Naive thymus-derived CD4-positive, alpha-beta T cell (primary cell): ENCODE results near the gene MIA2. TPM values are rescaled to one million over a fixed set of nuclear protein-coding genes. Genes with fewer than 3 reads are reported as not detected.

ENCODE experiments used
- ATAC-seq: fragments of 150-1000 bp; cut with Tn5 transposase; 2 replicates; pipeline ENCODE4 v1.10.0; 2021; ENCODE audit warnings: mild to moderate bottlenecking, moderate library complexity
- CTCF ChIA-PET: fragments of 350-600 bp; sonication (Branson Sonifier 250); formaldehyde crosslinking; loops from one replicate; lab custom pipeline; 2021; ENCODE audit warnings: antibody characterized with exemption; lab: Charles Lee
- POLR2A ChIA-PET: fragments of 350-600 bp; sonication (Branson Sonifier 250); formaldehyde crosslinking; loops from one replicate; lab custom pipeline; 2021; ENCODE audit warnings: antibody characterized with exemption, inconsistent platforms; lab: Charles Lee
- DNase-seq, 9 donors: peaks; one replicate each; pipeline versions ENCODE4 v3.0.0 to v3.0.0-alpha.2; 2020 to 2022; ENCODE audit warnings: mixed read lengths in 1 of 9
- H3K27ac ChIP-seq: one replicate; pipeline ENCODE4 v1.7.0; 2013; ENCODE audit warnings: mild to moderate bottlenecking, low read depth, low read length, moderate library complexity
- H3K27me3 ChIP-seq, 2 donors: one replicate each; pipeline ENCODE4 v1.7.0; 2013; ENCODE audit warnings: low read length in 2 of 2, mild to moderate bottlenecking in 2 of 2, moderate library complexity in 2 of 2; ENCODE audit not compliant: control insufficient read depth in 2 of 2, insufficient read depth in 2 of 2
- H3K36me3 ChIP-seq, 3 experiments: 1 replicate in 2 of 3; 2 replicates in 1 of 3; pipeline ENCODE4 v1.7.0; 2013; ENCODE audit warnings: low read length in 3 of 3, mild to moderate bottlenecking in 3 of 3, moderate library complexity in 1 of 3; ENCODE audit not compliant: insufficient read depth in 3 of 3, control insufficient read depth in 2 of 3
- H3K4me1 ChIP-seq, 2 donors: one replicate each; pipeline ENCODE4 v1.7.0; 2013; ENCODE audit warnings: low read length in 2 of 2, mild to moderate bottlenecking in 2 of 2, moderate library complexity in 1 of 2; ENCODE audit not compliant: control insufficient read depth in 2 of 2, insufficient read depth in 2 of 2
- H3K4me3 ChIP-seq: 2 replicates; pipeline ENCODE4 v1.7.0; 2013; ENCODE audit warnings: mild to moderate bottlenecking, low read length
- H3K9me3 ChIP-seq, 3 experiments: 1 replicate in 2 of 3; 2 replicates in 1 of 3; pipeline ENCODE4 v1.7.0; 2013; ENCODE audit warnings: low read length in 3 of 3; ENCODE audit not compliant: control insufficient read depth in 2 of 3
- H3K27ac Mint-ChIP-seq, 9 donors: one replicate each; pipeline ENCODE4 v1.8.0; 2020 to 2022; ENCODE audit warnings: mixed read lengths in 9 of 9, mild to moderate bottlenecking in 8 of 9, moderate library complexity in 5 of 9, inconsistent platforms in 2 of 9
- H3K27me3 Mint-ChIP-seq, 5 donors: one replicate each; pipeline ENCODE4 v1.8.0; 2021 to 2022; ENCODE audit warnings: mixed read lengths in 5 of 5, mild to moderate bottlenecking in 1 of 5
- H3K36me3 Mint-ChIP-seq, 5 donors: one replicate each; pipeline ENCODE4 v1.8.0; 2020 to 2022; ENCODE audit warnings: mixed read lengths in 5 of 5, mild to moderate bottlenecking in 3 of 5, inconsistent platforms in 1 of 5
- H3K4me1 Mint-ChIP-seq, 7 donors: one replicate each; pipeline ENCODE4 v1.8.0; 2020 to 2022; ENCODE audit warnings: mixed read lengths in 7 of 7, mild to moderate bottlenecking in 3 of 7, inconsistent platforms in 1 of 7
- H3K4me3 Mint-ChIP-seq, 10 donors: one replicate each; pipeline ENCODE4 v1.8.0; 2020 to 2022; ENCODE audit warnings: mild to moderate bottlenecking in 10 of 10, mixed read lengths in 10 of 10, moderate library complexity in 6 of 10, inconsistent platforms in 2 of 10
- H3K9me3 Mint-ChIP-seq, 11 donors: one replicate each; pipeline ENCODE4 v1.8.0; 2020 to 2022; ENCODE audit warnings: mixed read lengths in 11 of 11, mild to moderate bottlenecking in 4 of 11, inconsistent platforms in 1 of 11, moderate library complexity in 1 of 11
- intact Hi-C, 2 donors: fragments of 100-400 bp; cut with micrococcal nuclease; formaldehyde crosslinking; loops; one replicate each; pipeline ENCODE4 v1.15.1; 2023
- polyA plus RNA-seq, 2 donors: library from polyadenylated mRNA; unstranded; fragments of 300-500 nt; fragmentation: Illumina TruSeq; gene quantifications; one replicate each; pipeline ENCODE4 v1.2.3, GENCODE V29; 2021
- total RNA-seq, 6 experiments: library from RNA in 5 of 6; stranded (reverse) in 5 of 6; gene quantifications; 1 replicate in 5 of 6; 2 replicates in 1 of 6; pipeline ENCODE4 v1.2.3 and lab custom pipeline; 2021 to 2026

Gene MIA2
- total and polyA plus RNA-seq, 7 experiments from 2014 or later, result 18.4 to 30.6 (median 26.1) TPM

DNA sequence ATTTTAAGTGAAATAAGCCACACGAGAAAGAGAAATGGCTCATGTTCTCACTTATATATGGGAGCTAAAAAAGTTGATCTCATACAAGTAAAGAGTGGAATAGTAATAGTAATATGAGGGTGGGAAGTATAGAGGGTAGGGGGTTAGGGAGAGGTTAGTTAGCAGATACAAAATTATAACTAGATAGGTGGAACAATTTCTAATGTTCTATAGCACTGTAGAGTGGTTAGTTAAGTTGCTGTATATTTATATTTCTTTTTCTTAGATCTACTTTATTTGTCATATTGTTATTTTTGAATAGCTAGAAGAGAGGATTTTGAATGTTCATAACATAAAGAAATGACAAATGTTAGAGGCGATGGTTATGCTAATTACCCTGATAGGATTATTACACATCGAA lies 74.1 kb downstream of the MIA2 start:
- H3K4me3 Mint-ChIP-seq, result no peak overlapping the region
- H3K27ac ChIP-seq, result no peak overlapping the region
- no peaks in the 10 kb centered on the region for H3K9me3 ChIP-seq

DNA sequence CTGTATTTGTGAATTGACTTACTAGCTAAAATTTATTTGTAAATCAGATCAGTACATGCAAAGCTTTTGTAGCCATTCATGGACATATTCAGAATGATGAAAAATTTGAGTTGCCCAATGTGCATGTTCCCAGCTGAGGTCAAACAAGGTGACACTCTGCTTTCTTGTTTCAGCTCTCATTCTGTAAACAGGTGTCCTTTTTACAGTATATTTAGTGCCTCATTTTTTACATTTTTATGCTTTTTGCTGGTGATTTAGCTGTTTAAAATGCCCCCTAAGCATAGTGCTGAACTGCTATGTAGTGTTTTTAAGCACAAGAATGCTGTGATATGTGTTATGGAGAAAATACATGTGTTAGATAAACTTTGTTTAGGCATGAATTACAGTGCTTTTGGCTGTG lies 76.3 kb downstream of the MIA2 start:
- Histone ChIP-seq H3K4me1 (no peaks in the 10 kb centered on the region), H3K27me3 (no peaks in the 10 kb centered on the region), H3K4me3 (no peak overlapping the region), H3K9me3 (no peaks in the 10 kb centered on the region), H3K36me3 (peaks cover 0 to 9% (median 0%) of the 10 kb centered on the region in 3 experiments), H3K27ac (no peak overlapping the region)
- POLR2A ChIA-PET, result interaction anchor here (0.7 kb wide), 1 partner anchor 79 kb away, joined by 3 read pairs; no protein-coding TSS in a partner anchor
- CTCF ChIA-PET, result interaction anchor here (0.6 kb wide), 1 partner anchor 152 kb away, joined by 4 read pairs; no protein-coding TSS in a partner anchor
- no peak overlapping the region for H3K27ac Mint-ChIP-seq
- peaks cover 0 to 8% (median 2%) of the 10 kb centered on the region in 7 donors for H3K4me1 Mint-ChIP-seq
- H3K36me3 Mint-ChIP-seq, result peaks cover 11 to 46% (median 25%) of the 10 kb centered on the region in 5 donors
- ATAC-seq, result no peak
- no peak overlapping the region for H3K4me3 Mint-ChIP-seq
- no peaks in the 10 kb centered on the region for H3K27me3 Mint-ChIP-seq
- intact Hi-C loops, result loop anchor here in 1 of 2 donors (5.0 kb wide), 1 partner anchor 117 kb away; no protein-coding TSS in a partner anchor
- peaks cover 0 to 1% (median 0%) of the 10 kb centered on the region in 11 donors for H3K9me3 Mint-ChIP-seq
- no peak for DNase-seq

More for the DNA sequence above, 74.1 kb downstream of the MIA2 start:
- Mint-ChIP-seq H3K27ac (no peak overlapping the region), H3K4me1 (peaks cover 0 to 8% (median 2%) of the 10 kb centered on the region in 7 donors), H3K27me3 (no peaks in the 10 kb centered on the region), H3K9me3 (peaks cover 0 to 1% (median 0%) of the 10 kb centered on the region in 11 donors), H3K36me3 (peaks cover 11 to 59% (median 47%) of the 10 kb centered on the region in 5 donors)
- peaks cover 0 to 12% (median 0%) of the 10 kb centered on the region in 3 experiments for H3K36me3 ChIP-seq
- H3K4me1 ChIP-seq, result no peaks in the 10 kb centered on the region
- no peaks in the 10 kb centered on the region for H3K27me3 ChIP-seq
- ATAC-seq, result no peak
- no peak overlapping the region for H3K4me3 ChIP-seq
- DNase-seq, result no peak
- intact Hi-C loops, result no loop called here
- CTCF ChIA-PET, result interaction anchor here (1.4 kb wide), 1 partner anchor 18 kb away, joined by 4 read pairs; no protein-coding TSS in a partner anchor
- POLR2A ChIA-PET, result interaction anchor here (0.6 kb wide), 1 partner anchor 138 kb away, joined by 3 read pairs; the partner anchor contains the start of gene TRAPPC6B

DNA sequence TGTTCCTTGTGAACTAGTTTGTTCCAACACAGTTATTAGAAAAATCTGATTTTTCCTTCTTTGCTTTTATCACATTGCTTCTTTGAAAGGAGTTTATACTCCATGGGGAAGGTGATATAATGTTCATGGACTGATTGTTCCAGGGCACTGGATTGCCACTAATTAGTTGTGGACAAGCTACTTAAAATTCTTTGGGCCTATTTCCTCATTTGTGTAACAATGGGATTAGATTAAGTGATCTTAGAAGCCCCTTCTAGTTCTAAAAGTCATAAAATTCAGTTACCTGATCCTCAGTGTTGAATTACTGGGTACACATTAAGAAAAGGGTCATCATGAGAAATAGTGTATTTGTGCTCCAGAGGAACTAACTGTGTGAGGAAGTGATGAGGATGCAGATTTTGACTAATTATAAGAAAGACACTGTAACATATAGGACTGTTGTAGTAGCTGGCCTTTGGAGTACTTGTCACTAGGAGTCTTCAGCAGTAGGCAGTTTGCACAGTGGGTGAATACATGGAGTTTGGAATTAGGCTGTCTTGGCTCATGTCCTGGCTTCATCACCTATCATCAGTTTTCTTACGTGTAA lies 82.2 kb downstream of the MIA2 start:
- Mint-ChIP-seq H3K4me1 (peaks cover 0 to 8% (median 0%) of the 10 kb centered on the region in 7 donors), H3K4me3 (no peak overlapping the region), H3K27me3 (no peaks in the 10 kb centered on the region), H3K27ac (peak overlapping the region in 1 of 9 donors; percentile 36), H3K9me3 (peaks cover 0 to 1% (median 0%) of the 10 kb centered on the region in 11 donors), H3K36me3 (peaks cover 19 to 48% (median 25%) of the 10 kb centered on the region in 5 donors)
- Histone ChIP-seq H3K36me3 (peaks cover 0 to 23% (median 7%) of the 10 kb centered on the region in 3 experiments), H3K27ac (no peak overlapping the region), H3K27me3 (no peaks in the 10 kb centered on the region), H3K4me1 (no peaks in the 10 kb centered on the region), H3K4me3 (no peak overlapping the region), H3K9me3 (no peaks in the 10 kb centered on the region)
- POLR2A ChIA-PET, result no interaction called here
- CTCF ChIA-PET, result no interaction called here
- DNase-seq, result no peak
- no peak for ATAC-seq
- intact Hi-C loops, result no loop called here

DNA sequence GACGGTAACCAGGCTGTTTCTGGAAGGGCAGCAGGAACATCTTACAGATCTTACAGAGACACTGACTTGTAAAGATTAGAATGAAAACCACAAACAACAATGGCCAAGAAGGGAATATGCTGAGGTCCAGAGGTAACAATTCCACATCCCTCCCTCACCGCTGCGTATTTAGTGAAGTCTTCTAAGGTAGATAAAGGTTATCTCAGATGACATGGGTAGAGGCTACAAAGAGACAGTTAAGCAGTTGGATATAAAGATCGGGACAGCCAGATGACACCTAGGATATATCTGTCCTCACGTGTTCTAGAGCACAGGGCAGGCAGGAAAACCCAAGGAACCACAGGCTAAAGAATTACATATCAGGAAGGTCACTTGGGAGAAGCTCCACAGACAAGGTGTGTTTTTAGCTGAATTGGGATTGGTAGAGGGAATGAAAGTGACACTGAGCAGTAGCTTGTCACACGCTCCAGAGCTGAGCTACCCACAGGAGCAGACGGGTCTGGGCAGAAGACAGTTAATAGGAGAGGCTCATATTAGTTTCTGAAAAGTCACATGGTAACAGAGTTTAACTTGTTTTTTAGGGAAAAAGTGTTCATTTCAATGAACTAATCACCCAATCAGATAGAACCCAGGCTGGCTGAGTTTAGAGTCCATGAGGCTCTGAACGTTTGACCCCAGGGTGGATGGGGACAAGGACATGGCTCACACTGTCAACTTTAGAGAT lies 83.3 kb downstream of the MIA2 start:
- DNase-seq (no peak), ATAC-seq (no peak)
- CTCF ChIA-PET, result interaction anchor here (0.6 kb wide), 1 partner anchor 64 kb away, joined by 3 read pairs; no protein-coding TSS in a partner anchor
- H3K4me1 ChIP-seq, result no peaks in the 10 kb centered on the region
- Mint-ChIP-seq H3K36me3 (peaks cover 20 to 48% (median 24%) of the 10 kb centered on the region in 5 donors), H3K27ac (peak overlapping the region in 5 of 9 donors; percentile 28 to 61 (median 36)), H3K4me3 (no peak overlapping the region), H3K27me3 (no peaks in the 10 kb centered on the region), H3K4me1 (peaks cover 0 to 8% (median 0%) of the 10 kb centered on the region in 7 donors), H3K9me3 (peaks cover 0 to 1% (median 0%) of the 10 kb centered on the region in 11 donors)
- POLR2A ChIA-PET, result no interaction called here
- H3K4me3 ChIP-seq, result no peak overlapping the region
- H3K36me3 ChIP-seq, result peaks cover 0 to 23% (median 7%) of the 10 kb centered on the region in 3 experiments
- H3K9me3 ChIP-seq, result no peaks in the 10 kb centered on the region
- H3K27ac ChIP-seq, result no peak overlapping the region
- intact Hi-C loops, result no loop called here
- no peaks in the 10 kb centered on the region for H3K27me3 ChIP-seq

DNA sequence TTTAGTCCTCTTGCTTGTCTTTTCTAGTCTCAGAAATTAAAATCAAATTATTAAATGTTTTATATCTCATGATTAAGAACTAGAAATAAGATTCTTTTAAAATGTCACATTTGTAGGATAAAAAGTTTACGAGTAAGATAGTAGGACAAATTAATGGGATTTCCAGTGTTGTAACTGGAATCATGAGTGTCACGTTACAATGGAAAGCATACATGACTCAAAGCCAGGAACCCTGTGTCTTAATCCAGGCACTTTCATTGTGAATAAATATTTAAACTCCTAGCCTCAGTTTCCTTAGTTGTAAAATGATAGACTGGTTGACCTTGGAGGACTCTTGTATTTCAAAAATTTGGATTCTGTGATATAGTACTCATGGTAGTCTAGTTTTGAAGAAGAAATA lies 84.9 kb downstream of the MIA2 start:
- H3K27ac Mint-ChIP-seq, result peak overlapping the region in 2 of 9 donors; percentile 12 to 14
- peaks cover 0 to 6% (median 0%) of the 10 kb centered on the region in 7 donors for H3K4me1 Mint-ChIP-seq
- H3K9me3 ChIP-seq, result no peaks in the 10 kb centered on the region
- H3K9me3 Mint-ChIP-seq, result no peaks in the 10 kb centered on the region
- CTCF ChIA-PET, result no interaction called here
- H3K4me3 Mint-ChIP-seq, result no peak overlapping the region
- no peak overlapping the region for H3K4me3 ChIP-seq
- intact Hi-C loops, result no loop called here
- H3K27ac ChIP-seq, result no peak overlapping the region
- H3K36me3 Mint-ChIP-seq, result peaks cover 18 to 49% (median 22%) of the 10 kb centered on the region in 5 donors
- no peak for ATAC-seq
- H3K4me1 ChIP-seq, result no peaks in the 10 kb centered on the region
- POLR2A ChIA-PET, result no interaction called here
- H3K27me3 ChIP-seq, result no peaks in the 10 kb centered on the region
- H3K27me3 Mint-ChIP-seq, result no peaks in the 10 kb centered on the region
- H3K36me3 ChIP-seq, result peaks cover 0 to 27% (median 7%) of the 10 kb centered on the region in 3 experiments
- DNase-seq, result no peak

DNA sequence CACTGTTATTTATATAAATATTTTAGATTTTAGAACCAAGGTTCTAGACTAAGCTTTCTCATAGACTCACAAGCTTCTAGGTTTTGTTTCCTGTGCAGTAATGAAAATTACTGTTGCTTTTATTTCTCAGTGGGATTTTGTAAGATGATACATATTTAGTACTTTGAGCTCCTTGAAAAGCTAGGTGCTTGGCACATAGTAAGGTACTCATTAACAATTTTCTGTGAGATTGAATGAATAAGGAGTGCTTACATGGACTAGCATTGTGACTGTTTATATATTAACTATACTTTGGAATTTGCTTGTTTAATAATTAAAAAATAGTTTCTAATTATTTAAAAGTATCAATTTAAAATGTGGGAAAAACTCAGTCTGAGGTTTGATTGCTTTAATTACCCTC lies 85.7 kb downstream of the MIA2 start:
- ChIA-PET POLR2A (interaction anchor here (0.7 kb wide), 1 partner anchor 112 kb away, joined by 3 read pairs; no protein-coding TSS in a partner anchor), CTCF (no interaction called here)
- Histone ChIP-seq H3K27ac (no peak overlapping the region), H3K36me3 (peaks cover 0 to 27% (median 7%) of the 10 kb centered on the region in 3 experiments), H3K9me3 (no peaks in the 10 kb centered on the region), H3K4me3 (no peak overlapping the region), H3K27me3 (no peaks in the 10 kb centered on the region), H3K4me1 (no peaks in the 10 kb centered on the region)
- H3K36me3 Mint-ChIP-seq, result peaks cover 18 to 52% (median 25%) of the 10 kb centered on the region in 5 donors
- no peak overlapping the region for H3K27ac Mint-ChIP-seq
- no peaks in the 10 kb centered on the region for H3K9me3 Mint-ChIP-seq
- no peak for DNase-seq
- no peak for ATAC-seq
- intact Hi-C loops, result no loop called here
- H3K27me3 Mint-ChIP-seq, result no peaks in the 10 kb centered on the region
- peaks cover 0 to 6% (median 0%) of the 10 kb centered on the region in 7 donors for H3K4me1 Mint-ChIP-seq
- H3K4me3 Mint-ChIP-seq, result no peak overlapping the region
